Measurements from ENCODE around the gene SAAL1.

Gene SAAL1

GRCh38 chr11:18081551-18081950, 24.3 kb downstream of the SAAL1 start:
- no peak for DNase-seq

DNA sequence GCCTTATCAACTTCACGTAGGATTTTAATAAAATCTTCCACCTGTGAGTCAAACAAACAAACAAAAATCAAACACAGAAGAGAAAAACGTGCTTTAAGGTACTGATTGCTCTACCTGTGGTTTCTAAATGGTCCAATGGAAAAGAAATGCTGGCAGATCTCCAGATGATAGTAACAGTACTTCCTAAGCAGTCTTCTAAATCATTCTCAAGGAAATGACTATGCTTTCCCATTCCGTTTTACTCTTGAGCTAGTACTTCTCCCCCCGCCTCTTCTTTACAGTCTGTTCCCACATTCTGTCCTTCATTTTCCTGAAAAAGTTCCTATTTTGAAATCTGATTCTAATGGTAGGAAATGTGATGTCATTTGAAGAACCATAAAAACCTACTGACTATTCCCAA, 25.4 kb downstream of the SAAL1 start:
- DNase-seq = no peak

DNA sequence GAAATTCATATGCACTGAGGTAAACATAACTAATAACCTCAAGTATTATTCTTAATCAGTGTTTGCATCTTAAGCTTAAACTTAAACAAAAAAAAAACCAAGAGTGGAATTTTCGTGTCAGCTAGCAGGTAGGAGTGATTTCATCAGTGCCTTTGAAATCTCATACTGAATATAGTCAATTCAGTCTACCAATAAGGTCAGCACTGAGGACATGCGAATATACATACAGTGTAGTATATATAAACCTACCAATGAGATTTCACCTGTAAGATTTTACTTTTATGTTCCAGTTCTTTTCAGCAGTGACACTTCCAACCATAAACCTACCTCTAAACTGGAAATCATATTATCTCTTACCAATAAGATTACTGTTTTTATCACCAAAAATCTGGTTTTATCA, 27.0 kb downstream of the SAAL1 start:
- no peak for DNase-seq

- DNase-seq = no peak
Measured at GRCh38 chr11:18075444-18075843, 30.4 kb downstream of the SAAL1 start.

DNA sequence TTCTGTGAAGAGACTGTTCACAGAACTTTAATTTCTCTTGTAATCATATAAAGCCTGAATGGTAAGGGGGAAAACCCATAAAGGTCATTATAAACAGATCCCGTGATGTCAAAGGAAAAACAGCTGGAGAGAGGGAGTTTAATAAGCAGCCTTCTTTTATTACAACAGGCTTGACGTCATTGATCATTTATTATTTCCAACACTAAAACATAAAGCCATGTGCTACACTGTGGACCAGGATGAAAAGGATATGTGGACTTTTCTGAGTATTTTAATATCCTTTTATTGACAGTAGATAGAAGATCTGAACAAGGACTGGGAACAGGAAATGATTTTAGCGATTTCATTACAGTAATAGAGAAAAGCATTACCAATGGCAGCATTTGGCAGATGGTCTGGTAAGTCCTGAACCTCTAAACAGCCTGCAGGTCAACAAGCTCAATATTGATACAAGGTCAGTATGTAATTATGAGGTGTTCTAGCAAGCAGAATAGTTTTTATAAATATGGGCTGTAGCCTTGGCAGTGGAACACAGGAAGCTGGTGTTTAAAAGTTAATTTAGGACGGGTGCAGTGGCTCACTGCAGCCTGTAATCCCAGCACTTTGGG, 34.7 kb downstream of the SAAL1 start:
- DNase-seq = no peak

GRCh38 chr11:18067372-18067771, 38.5 kb downstream of the SAAL1 start:
- DNase-seq = no peak

GRCh38 chr11:18066626-18067025, 39.3 kb downstream of the SAAL1 start:
- DNase-seq = no peak

GRCh38 chr11:18065572-18065971, 40.3 kb downstream of the SAAL1 start:
- DNase-seq = no peak

DNA sequence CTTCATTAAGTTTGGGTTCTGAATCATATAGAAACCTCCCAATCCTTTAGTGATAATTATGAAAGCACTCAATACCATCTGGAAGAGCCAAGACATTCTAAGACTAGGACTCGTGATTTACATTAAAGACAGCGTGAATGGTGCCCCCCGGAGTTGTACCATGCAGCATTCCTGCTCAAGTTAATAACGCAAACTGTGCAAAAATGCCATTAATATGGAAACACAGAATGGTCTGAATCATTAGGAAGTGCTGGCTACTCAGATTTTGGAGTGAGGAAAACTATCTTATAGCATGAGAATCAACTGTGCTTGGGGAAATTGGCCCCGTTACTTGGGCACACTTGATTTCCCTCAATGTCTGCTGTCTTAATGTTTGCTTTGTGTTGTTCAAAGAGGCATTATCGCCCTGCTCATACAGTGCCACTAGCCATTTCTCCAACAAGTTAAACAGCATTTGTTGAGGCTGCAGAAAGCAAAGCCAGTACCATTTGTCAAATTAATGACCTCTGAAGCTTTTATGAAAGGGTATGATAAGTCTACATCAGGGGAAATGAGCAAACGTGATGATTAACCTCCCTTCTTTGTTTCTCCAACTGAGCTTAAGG, 41.3 kb downstream of the SAAL1 start:
- no peak for DNase-seq

DNA sequence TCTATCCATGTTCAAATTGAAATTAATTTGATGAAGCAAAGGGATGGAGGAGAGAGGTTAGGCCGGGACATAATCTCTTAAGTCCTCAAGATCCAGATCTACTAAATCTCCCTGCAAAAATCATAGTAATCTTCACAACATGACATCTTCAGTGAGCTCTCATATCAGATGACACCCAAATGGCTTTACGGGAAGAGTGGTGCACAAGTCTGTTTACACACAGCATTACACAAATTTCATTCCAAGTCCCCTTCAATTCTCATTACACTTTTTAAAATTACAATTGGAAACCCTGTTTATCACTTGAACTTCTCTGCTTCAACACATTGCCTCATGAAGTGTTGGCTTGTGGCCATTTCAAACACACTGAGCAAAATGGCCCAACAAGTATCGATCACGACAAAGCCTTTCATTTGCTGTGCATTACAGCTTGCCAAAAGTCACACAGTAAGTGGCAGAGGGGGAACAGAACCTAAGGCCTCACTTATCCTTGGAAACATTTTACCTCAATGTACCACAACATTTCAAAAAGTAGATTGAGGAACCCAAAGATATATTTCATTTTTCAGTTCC, 41.9 kb downstream of the SAAL1 start:
- no peak for DNase-seq

DNA sequence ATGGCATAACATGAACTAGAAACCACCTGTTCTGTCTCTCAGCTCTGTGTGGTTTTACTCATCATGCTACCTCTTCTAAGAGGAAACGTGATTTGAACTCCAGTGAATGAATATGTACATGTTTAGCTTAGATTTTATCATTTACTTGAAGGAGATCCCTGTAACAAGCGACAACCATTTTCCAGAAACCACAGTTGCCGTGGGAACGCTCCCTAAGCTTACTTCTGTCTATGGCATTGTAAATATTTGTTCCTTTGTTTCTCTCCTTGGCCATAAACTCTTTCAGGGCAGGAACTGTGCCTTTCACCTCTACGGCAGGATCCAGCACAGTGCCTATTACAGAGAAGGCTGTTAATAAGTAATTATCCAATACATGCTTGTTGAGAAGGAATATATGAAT, 42.8 kb downstream of the SAAL1 start:
- no peak for DNase-seq

GRCh38 chr11:18061351-18061750, 44.5 kb downstream of the SAAL1 start:
- no peak for DNase-seq

DNA sequence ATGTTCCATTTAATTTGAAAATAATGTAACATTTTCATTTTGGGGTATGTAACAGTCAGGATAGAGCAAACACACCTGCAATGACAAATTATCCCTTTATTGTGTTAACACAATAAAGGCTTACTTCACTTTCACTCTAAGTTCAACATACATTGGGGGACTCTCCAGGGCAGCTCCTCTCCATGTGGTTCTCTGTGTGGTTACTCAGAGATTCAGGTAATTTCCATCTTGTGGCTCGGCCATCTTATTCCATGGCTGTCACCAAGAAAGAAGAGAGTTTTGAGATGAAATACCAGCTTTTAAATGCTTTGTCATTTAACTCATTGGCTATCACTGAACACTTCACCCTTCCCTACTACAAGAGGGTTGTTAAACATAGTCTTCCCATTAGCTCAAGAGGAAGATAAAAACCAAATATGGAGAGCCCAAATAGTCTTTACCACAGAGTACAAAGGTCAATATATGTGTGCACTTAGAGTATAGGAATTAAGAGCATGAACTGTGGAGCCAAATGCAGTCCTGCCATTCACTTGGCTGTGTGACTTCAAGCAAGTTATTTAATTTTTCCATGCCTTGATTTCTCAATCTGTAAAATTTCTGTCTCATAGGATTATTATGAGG, 49.2 kb downstream of the SAAL1 start:
- no peak for DNase-seq

GRCh38 chr11:18054511-18055103, 51.3 kb downstream of the SAAL1 start:
- DNase-seq = no peak

GRCh38 chr11:18050848-18051247, 55.0 kb downstream of the SAAL1 start:
- no peak for DNase-seq

- DNase-seq = peak; percentile 9
Measured at GRCh38 chr11:18046116-18046777, 59.6 kb downstream of the SAAL1 start, which contains the start of gene TPH1. Gene TPH1, minus strand, starts transcription at chr11:18046269. Its CDS starts 5,507 bp downstream, at chr11:18040762.

DNA sequence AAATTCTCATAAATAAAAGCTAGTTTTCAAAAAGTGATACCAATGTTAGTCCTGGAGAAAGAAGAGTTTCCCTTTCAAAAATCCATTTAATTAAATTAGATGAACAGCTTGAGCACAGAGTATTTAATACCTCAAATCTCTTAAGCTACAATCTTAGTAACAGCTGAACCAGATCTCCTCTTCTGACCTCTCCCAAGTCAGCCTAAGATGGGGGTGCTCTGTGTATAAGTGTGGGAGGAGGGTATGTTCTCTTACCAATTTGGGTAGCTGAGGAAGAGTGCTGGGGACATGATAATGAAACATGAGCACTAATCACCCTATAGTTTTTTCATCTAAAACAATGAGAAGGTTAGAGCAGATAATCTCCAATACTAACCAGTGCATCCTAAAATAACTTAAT, 69.4 kb downstream of the SAAL1 start:
- DNase-seq = no peak

Measured in fibroblast of upper back skin (primary cell).